Right lobe of liver (tissue), 4 donors: ENCODE data around the gene ITSN1.

Source experiments
- CTCF ChIP-seq, 4 donors: fragments of 200-600 bp in 3 of 4; fragments of 450-650 bp in 1 of 4; IDR thresholded peaks; one replicate each; pipeline versions ENCODE4 v1.5.1 to v1.8.0; 2016 to 2022; ENCODE audit warnings: antibody characterized with exemption in 4 of 4, mild to moderate bottlenecking in 2 of 4
- POLR2A ChIP-seq: fragments of 450-650 bp; IDR thresholded peaks from one replicate; pipeline ENCODE4 v1.6.1; 2017; ENCODE audit warnings: antibody characterized with exemption, mild to moderate bottlenecking
- donor health status: DM: no; HTN: no; CAD: no.
- donor health status: DM: no; HTN: no; CAD: no.
- donor health status: DM: no; HTN: yes; CAD: no.

- no peak for TF ChIP-seq CTCF (IDR thresholded peaks at IDR 0.05)
- no peak for TF ChIP-seq POLR2A
Measured at GRCh38 chr21:33945652-33946270, 303.5 kb downstream of the ITSN1 start.
